GM18951 (cell line): ENCODE measurements around the gene VSIG8.

Experiments
- POLR2A ChIP-seq: IDR thresholded peaks from 4 replicates; pipeline ENCODE4 v1.6.1; 2011; ENCODE audit warnings: mild to moderate bottlenecking; ENCODE audit not compliant: insufficient read length, insufficient read depth; ENCODE audit errors: extremely low read depth
- in situ Hi-C: fragments of 300-500 bp; cut with MboI; formaldehyde crosslinking; loops from one replicate; pipeline ENCODE4 v1.12.0; 2022; ENCODE audit warnings: low sequenced_read_pairs, mixed read lengths, inconsistent platforms; ENCODE audit not compliant: unreplicated experiment

VSIG8 gene

DNA sequence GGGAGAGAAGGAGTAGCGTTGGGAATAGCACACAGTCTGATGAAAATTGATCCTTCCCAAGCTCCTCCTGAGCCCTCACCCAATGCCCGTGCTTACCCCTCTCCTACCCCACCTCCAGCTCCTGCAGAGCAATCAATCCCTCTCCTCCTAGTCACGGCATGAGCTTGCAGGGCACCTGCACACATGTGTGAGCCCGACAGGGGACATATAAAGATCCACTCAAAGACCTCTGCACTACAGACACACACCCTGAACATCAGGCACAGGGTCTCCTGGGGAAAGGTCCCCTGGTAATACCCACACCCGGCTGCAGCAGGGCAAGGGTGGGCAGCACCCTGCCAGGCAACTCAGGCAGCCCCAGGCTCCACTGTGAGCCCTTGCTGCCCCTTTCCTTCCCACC, 426 bp downstream of the VSIG8 start:
- in situ Hi-C loops: no loop called here
- no peak for TF ChIP-seq POLR2A

DNA sequence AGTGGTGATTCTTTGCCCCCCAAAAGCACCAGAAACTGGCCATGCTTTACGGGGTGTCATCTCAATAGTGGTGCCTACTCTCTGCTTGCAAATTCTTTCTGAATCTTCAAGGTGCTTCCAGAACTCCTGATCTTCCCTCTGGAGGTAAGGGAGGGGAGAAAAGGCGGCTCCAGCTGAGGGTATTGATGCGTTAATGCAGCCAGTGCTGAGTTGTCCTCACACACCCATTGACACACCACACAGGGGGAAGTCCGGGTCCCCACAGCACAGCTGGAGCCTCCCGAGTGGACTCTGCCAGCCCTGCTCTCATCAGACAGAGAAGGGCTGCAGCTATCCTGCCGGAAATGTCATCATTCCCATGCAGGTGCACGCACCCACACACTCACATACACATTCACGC, 1.2 kb downstream of the VSIG8 start:
- no peak for TF ChIP-seq POLR2A
- in situ Hi-C loops: no loop called here

DNA sequence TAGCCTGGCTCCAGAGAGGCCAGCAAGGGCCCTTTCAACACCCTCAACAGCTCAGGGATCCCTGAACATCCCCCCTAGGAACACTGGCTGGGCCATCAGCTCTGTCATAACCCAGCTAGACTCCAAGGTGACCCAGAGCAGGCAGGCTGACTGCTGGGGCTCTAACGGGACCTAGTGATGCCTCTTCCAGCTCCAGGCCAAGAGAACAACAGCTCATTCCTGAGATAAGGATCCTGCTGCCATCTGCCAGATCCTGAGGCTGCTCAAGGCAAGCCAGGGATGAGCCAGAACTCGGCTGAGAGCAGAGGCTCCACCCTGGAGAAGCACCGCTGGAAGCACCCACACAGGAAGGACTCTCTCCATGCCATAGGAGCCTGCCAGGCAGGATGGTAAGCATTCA, 2.0 kb downstream of the VSIG8 start:
- in situ Hi-C loops: no loop called here
- TF ChIP-seq POLR2A: no peak

DNA sequence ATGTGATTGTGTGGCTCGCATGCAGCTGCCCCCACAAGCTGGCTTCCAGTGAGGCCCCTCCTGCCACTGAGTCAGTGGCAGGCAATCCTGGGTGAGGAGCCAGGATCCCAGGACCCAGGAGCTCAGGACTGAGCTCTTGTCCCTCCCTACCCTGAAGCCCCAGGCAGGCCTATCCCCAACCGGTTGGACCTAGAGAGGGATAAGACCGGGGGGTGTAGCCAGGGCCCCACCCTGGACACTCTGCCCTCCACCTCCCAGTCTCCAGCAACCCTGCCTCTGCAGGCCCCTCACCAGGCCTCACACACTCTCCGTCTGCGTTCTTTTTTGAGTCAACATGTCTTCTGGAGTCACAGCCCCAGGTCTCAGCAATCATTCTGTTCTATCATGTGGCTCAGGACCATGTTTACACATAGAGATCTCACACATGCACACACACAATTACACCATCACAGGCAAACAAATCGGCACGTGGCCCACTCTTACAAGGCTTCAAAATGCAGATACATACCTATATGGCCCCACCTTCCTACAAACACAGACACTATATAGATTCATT, 2.6 kb downstream of the VSIG8 start:
- in situ Hi-C loops: no loop called here
- TF ChIP-seq POLR2A: no peak

DNA sequence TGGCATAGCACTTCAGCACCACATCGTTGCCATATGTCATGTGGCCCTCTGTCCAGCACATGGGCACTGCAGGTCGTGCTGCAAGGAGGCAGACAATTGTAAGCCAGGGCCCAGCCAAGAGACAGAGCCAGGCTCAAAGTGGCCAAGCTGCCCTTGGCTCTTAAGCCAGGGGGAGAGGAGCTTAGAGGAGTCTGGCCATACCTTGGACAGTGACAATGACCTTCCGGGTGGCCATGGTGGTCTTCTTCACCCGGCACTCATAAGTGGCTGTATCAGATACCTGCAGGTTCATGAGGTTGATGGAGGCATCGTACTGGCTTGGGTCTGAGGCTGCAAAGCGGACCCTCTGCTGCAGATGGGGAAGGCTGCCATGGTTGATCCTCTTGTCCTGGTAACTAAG, 4.6 kb downstream of the VSIG8 start:
- no peak for TF ChIP-seq POLR2A
- in situ Hi-C loops: no loop called here

DNA sequence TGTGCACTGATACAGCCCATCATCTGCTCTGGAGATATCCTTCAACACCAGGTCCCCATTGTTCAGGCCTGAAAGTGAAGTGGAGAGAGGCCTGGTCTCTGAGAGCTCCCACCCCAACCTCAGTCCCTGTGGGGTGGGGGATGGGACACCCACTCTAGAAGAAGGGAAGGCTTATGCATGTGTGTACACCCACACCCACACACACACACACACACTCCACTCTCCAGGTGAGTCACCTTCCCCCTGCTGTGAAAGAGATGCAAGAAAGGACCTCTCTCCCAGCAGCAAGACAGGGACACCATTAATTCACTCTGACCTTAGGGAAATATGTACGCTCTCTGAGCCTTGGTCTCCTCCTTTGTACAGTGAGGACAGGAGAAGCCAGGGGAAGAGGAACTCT, 5.9 kb downstream of the VSIG8 start:
- TF ChIP-seq POLR2A: no peak
- in situ Hi-C loops: no loop called here

DNA sequence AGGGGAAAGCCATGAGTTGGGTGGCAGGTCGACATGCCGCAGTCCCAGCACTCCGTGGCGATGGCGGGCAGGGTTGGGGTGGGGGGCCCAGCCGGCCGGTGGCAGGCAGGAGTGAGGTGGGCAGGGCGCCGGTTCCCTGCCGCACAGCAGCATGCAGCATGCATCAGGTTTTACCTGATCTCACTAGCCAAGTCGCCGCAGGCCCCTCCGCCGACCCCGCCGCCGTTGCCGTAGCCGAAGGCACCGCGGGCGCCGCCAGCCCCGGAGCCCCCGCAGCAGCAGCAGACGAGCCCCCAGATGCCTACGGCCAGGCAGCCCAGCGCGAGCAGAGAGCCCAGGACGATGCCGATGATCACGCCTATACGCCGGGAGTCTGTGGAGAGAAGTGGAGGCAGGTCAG, 6.7 kb downstream of the VSIG8 start:
- TF ChIP-seq POLR2A: no peak
- in situ Hi-C loops: no loop called here

DNA sequence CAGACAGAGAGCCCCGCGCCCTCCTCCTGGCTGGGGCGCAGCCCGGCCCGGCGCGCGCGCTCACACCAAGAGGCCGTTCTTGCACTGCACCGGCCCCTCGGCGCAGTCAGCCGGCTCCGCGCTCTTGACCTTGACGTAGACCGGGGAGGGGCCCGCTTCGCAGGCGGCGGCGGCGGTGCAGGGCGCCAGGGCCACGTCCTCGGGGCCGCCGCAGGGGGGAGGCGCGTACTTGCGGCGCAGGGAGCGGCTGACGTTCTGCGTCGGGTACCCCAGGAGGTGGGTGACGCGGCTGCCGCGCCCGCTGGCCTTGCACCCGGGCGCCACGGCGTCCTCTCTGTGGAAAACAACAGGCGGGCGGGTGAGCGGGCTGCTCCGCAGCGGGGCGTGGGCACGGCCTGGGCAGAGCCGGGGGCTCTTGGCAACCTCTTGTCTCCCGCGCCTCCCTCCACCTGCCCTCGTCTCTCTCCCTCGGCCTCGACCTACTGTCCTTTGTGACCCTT, 7.7 kb downstream of the VSIG8 start:
- no peak for TF ChIP-seq POLR2A
- in situ Hi-C loops: no loop called here

DNA sequence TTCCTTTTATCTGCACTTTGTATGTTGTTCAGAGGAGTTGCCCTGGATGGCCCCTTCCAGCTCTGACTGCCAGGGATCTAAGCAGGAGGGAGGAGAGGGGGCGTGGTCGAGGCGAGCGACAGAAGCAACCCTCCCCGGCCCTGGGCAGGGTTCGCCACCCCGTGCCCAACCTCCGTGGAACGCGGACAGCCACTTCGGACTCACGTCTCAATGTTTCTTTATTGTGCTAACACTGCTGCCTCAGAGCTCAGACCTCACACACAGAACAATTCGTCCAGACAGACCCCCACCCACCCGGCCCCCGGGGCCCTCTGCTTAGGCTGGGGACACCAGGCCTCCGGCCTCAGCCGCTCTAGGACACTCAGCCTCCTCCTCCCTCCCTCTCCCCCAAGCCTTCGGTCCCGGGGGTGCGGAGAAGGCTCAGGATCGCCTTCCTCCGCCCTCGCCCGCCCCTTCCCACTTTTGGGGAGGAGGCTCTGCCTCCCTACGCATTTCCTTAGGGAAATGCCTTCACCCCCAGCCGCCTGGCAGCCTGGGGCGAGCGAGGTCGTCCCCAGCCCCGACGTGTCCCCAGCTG, 8.3 kb downstream of the VSIG8 start:
- TF ChIP-seq POLR2A: no peak
- in situ Hi-C loops: no loop called here

DNA sequence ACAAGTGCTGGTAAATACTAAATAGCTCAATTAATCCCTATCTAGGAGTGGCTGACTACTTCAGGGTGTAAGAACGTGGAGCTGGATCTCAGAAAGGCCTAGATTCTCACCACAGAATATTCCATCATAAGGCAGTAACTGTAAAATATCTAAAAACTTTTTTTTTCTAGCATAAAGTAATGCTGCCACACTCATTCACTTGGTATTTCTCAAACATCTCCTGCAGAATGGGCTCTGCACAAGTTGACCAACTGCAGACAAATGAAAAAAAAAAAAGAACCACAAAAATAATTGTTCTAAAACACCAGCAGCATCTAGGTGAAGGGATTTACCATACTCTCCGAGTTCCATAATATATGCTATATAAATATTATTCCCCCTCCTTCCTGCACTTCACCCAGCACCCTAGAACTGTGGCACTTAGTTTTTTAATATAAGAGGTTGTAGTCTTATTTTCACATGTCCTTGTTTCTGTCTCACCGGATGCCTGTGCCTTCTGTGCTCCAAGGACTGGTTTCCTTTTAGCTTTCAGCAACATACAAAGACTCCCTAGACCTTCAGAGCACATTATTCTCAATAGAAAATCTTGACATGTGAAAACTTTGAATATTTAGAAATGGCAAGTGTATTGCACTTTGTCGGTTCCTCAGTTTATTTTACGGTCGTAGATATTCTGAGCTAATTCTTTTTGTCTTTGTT, 8.9 kb downstream of the VSIG8 start:
- in situ Hi-C loops: no loop called here
- no peak for TF ChIP-seq POLR2A

DNA sequence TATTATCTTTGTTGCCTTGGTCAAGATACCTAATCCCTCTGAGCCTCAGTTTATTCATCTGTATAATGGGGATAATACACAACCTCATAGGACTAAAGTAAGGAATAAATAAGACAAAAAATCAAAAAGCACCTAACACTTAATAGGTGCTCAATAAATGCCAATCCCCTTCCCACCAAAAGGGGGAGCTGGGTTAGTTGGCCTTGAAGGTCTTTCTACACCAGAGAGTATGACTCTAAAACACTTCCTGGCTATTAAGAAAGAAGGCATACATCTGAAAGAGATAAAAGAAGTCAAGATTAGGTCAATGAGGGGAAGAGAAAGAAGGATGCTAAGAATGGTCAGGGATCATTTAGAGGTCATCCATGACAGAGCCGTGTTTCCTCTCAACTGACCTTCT, 11.1 kb downstream of the VSIG8 start:
- in situ Hi-C loops: no loop called here
- TF ChIP-seq POLR2A: no peak

DNA sequence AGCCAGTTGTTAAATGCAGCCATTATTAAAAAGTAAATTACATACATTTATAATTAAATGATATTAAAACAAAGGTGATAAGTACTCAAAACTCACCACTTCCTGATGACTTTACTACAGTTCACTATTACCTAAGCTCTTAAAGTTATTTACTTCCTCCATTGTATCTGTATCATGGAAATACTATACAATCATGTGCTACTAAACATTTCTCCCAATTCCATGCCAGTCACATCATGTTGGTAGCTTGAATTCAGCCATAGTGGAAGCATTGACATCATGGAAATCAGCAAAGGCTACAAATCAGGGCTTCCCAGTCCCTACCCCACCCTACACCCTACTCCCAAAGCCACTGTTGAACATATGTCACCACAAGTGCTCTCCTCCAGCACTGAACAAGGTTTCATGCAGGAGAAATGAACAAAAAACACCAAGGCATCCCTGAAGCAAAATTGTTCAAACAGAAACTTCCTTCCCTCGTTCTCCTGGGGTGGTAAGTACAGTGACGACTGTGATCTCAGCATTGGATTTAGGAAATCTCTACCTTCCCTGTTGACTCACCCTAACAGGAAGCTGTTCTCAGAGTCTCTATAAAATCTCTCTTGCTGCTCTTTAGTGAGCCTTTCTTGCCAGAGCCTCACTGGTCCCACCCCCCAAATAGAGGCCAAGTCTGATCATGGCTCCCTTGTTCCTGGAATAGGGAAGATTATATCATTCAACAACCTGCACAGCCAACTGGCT, 12.7 kb downstream of the VSIG8 start:
- in situ Hi-C loops: loop anchor here (10.0 kb wide), 1 partner anchor 45 kb away; no protein-coding TSS in a partner anchor
- TF ChIP-seq POLR2A: no peak

DNA sequence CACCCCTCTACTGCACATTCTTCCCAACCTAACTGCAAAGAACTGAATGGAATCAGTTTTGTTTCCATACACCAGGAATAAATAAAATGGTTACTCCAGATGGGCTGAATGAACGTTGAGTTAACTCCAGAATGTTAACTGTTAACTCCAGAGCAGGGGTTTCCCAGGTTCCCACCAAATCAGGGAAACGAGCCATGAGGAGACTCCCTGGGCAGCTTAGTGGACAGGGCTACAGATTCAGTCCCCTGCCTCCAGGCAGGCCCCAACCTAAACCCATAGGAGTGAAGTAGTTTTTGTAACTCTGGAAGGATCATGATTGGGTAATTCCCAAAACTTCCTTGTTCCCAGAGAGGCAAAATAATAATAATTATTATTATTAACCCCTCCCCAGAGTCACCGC, 14.1 kb downstream of the VSIG8 start:
- in situ Hi-C loops: loop anchor here (10.0 kb wide), 1 partner anchor 46 kb away; no protein-coding TSS in a partner anchor
- no peak for TF ChIP-seq POLR2A
